ENCODE results near the gene COL5A3. TPM values are rescaled to one million over a fixed set of nuclear protein-coding genes. Genes with fewer than 3 reads are reported as not detected.

Gene COL5A3
- total and polyA plus RNA-seq, 2 experiments from 2014 or later, result 1.9 to 2.1 TPM

- Histone ChIP-seq H2AFZ (no peak overlapping the region), H3K36me3 (replicated peaks; ENCODE audit: insufficient read depth, low read depth) (no peaks in the 10 kb centered on the region), H3K9me3 (ENCODE audit: low read depth) (no peaks in the 10 kb centered on the region), H3K27me3 (peaks cover 28% of the 10 kb centered on the region), H3K79me2 (no peaks in the 10 kb centered on the region), H3K4me1 (ENCODE audit: insufficient read depth) (peaks cover 6% of the 10 kb centered on the region), H4K20me1 (ENCODE audit: insufficient read depth, poor library complexity, severe bottlenecking) (peaks cover 10% of the 10 kb centered on the region), H3K4me3 (peak overlapping the region; percentile 64), H3K9me2 (replicated peaks; ENCODE audit: insufficient read depth) (no peaks in the 10 kb centered on the region), H3K4me2 (peak overlapping the region; percentile 100), H3K27ac (no peak overlapping the region)
- WGBS (ENCODE audit: low lambda C conversion rate, missing lambda C conversion rate), result 17% methylated on average over 7 of the region's 95 CpGs
- peak; percentile 67 for DNase-seq (ENCODE audit: low spot score)
- TF ChIP-seq CTCF (IDR thresholded peaks at IDR 0.05; ENCODE audit: poor library complexity) (no peak), EZH2phosphoT487 (IDR thresholded peaks at IDR 0.05; ENCODE audit: low read depth, severe bottlenecking, unreplicated experiment) (peak; percentile 19), EZH2 (IDR thresholded peaks at IDR 0.05; ENCODE audit: borderline replicate concordance) (peak; percentile 75)
Measured at GRCh38 chr19:9913237-9914000, 96.9 kb downstream of the COL5A3 start.

DNA sequence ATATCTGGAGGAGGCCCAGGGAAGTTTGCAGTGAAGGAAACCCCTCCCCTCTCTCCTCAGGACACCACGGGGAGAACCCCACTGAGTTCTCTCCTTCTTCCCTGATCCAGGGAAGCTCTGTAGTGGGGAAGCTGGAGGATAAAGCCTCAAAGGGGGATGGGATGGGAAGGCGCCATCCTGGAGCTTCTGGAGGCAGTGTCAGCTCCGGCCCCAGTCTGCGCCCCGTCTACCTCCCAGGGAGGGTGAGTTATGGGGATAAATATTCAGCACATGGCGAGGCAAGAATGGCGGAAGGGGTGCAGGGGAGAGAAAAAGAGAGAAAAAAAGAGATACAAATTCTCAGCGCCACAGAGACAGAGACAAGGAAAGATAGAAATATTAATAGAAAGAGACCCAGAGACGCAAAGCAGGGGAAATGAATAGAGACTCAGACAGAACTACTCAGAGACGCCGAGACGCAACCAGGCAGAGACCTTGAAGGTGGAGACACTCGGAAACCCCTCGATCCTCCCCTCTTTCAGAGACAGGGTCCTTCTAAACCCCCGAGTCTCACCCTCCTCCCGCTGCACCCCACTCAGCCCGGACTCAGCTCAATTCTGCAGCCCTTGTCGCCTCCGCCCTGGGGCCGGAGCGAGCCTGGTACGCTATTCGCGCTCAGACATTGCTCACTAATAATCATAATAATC, 97.6 kb downstream of the COL5A3 start:
- whole genome bisulfite sequencing (ENCODE audit: low lambda C conversion rate, missing lambda C conversion rate), result 42% methylated on average over 23 of the region's 24 CpGs
- no peak overlapping the region for H3K27ac ChIP-seq
- peak overlapping the region; percentile 100 for H3K4me2 ChIP-seq
- peaks cover 6% of the 10 kb centered on the region for H3K4me1 ChIP-seq (ENCODE audit: insufficient read depth)
- TF ChIP-seq EZH2phosphoT487 (IDR thresholded peaks at IDR 0.05; ENCODE audit: low read depth, severe bottlenecking, unreplicated experiment), result no peak
- no peak for TF ChIP-seq EZH2 (IDR thresholded peaks at IDR 0.05; ENCODE audit: borderline replicate concordance)
- TF ChIP-seq CTCF (IDR thresholded peaks at IDR 0.05; ENCODE audit: poor library complexity), result no peak
- H3K4me3 ChIP-seq, result peak overlapping the region; percentile 64
- H3K9me2 ChIP-seq (replicated peaks; ENCODE audit: insufficient read depth), result no peaks in the 10 kb centered on the region
- H2AFZ ChIP-seq, result no peak overlapping the region
- H3K79me2 ChIP-seq, result no peaks in the 10 kb centered on the region
- no peaks in the 10 kb centered on the region for H3K36me3 ChIP-seq (replicated peaks; ENCODE audit: insufficient read depth, low read depth)
- H3K9me3 ChIP-seq (ENCODE audit: low read depth), result no peaks in the 10 kb centered on the region
- DNase-seq (ENCODE audit: low spot score), result no peak
- H3K27me3 ChIP-seq, result peaks cover 28% of the 10 kb centered on the region
- H4K20me1 ChIP-seq (ENCODE audit: insufficient read depth, poor library complexity, severe bottlenecking), result peaks cover 10% of the 10 kb centered on the region

- no peak for TF ChIP-seq CTCF (IDR thresholded peaks at IDR 0.05; ENCODE audit: poor library complexity)
- TF ChIP-seq EZH2phosphoT487 (IDR thresholded peaks at IDR 0.05; ENCODE audit: low read depth, severe bottlenecking, unreplicated experiment), result no peak
- TF ChIP-seq EZH2 (IDR thresholded peaks at IDR 0.05; ENCODE audit: borderline replicate concordance), result no peak
- DNase-seq (ENCODE audit: low spot score), result no peak
- Histone ChIP-seq H3K4me3 (no peak overlapping the region), H3K36me3 (replicated peaks; ENCODE audit: insufficient read depth, low read depth) (no peaks in the 10 kb centered on the region), H3K4me1 (ENCODE audit: insufficient read depth) (peaks cover 6% of the 10 kb centered on the region), H3K27me3 (peaks cover 28% of the 10 kb centered on the region), H3K4me2 (no peak overlapping the region), H3K9me2 (replicated peaks; ENCODE audit: insufficient read depth) (no peaks in the 10 kb centered on the region), H3K9me3 (ENCODE audit: low read depth) (no peaks in the 10 kb centered on the region), H4K20me1 (ENCODE audit: insufficient read depth, poor library complexity, severe bottlenecking) (peaks cover 10% of the 10 kb centered on the region), H3K79me2 (no peaks in the 10 kb centered on the region), H2AFZ (no peak overlapping the region), H3K27ac (no peak overlapping the region)
- 79% methylated on average over 6 of the region's 6 CpGs for WGBS (ENCODE audit: low lambda C conversion rate, missing lambda C conversion rate)
Measured at GRCh38 chr19:9911524-9912185, 98.6 kb downstream of the COL5A3 start.

Data from hepatocyte (in vitro differentiated cells).